ENCODE measurements around the gene CYTL1. TPM values are rescaled to one million over a fixed set of nuclear protein-coding genes. Genes with fewer than 3 reads are reported as not detected.

CYTL1 gene
- total and polyA plus RNA-seq, 2 donors (not counting 3 experiments of a cell fraction or from before 2014, with no cell fraction given) = 4.0 to 36.8 TPM

DNA sequence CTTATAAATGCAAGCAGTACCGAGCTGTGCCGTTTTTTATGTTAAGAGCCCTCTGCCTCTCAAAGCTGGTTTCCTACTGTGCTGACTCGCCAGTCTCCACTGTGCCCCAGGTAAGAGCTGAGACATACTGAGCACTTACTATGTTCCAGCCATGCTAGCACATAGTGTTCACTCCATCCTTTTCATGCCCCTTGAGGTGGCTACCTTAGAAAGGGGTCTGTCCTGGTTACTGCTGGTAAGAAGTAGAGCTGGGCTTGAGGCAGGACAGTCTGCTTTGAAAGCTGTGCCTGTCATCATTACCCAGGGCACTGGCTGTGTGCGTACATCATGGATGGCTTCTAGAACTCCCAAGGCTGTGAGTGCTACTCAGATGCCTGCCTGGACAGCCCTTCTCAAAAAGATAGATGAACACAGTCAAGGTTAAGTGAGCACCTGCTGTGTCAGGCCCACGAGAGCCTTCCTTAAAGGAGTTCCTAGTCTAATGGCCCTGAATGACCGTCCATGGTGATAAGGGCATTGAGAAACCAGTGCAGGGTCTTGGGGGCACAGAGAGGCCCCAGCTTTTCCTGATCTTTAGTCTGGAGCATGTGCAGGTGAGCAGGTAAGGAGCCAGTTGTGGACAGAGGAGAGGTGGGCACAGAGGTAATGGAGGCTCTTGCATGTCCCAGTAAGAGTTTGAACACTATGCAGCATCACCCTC lies 33.6 kb upstream of the CYTL1 start:
- H2AFZ ChIP-seq (ENCODE audit: low read depth, low read length) = no peak overlapping the region
- no peak overlapping the region for H3K27ac ChIP-seq (ENCODE audit: insufficient read depth, low read depth, low read length)
- CTCF ChIA-PET = interaction anchor here (1.2 to 4.2 kb wide), 4 partner anchors 16 to 407 kb away, joined by 3 to 65 read pairs (median 30); no protein-coding TSS in a partner anchor
- H3K4me3 ChIP-seq (replicated peaks in 1 of 3; ENCODE audit: insufficient read depth in 1 of 3, low read depth in 1 of 3, low read length in 3 of 3) = no peak overlapping the region
- intact Hi-C loops (cut with micrococcal nuclease) (loop anchor here (5.0 kb wide), 1 partner anchor 344 kb away; no protein-coding TSS in a partner anchor), dilution Hi-C loops (cut with MboI; ENCODE audit: extremely low pct_ligation_motif_present, low sequenced_read_pairs) (no loop called here)
- no peaks in the 10 kb centered on the region for H3K9me1 ChIP-seq (replicated peaks; ENCODE audit: control insufficient read depth, extremely low read depth, insufficient read depth, low read length)
- no peak overlapping the region for H3K4me2 ChIP-seq (ENCODE audit: insufficient read depth, low read length)
- H3K9me3 ChIP-seq (replicated peaks; ENCODE audit: control insufficient read depth, insufficient read depth, low read length) = no peaks in the 10 kb centered on the region
- no peak overlapping the region for H3K9ac ChIP-seq (replicated peaks; ENCODE audit: extremely low read depth, insufficient read depth, low read length)
- no peaks in the 10 kb centered on the region for H3K27me3 ChIP-seq (ENCODE audit: control insufficient read depth in 2 of 2, insufficient read depth in 2 of 2, low read length in 2 of 2)
- H3K4me1 ChIP-seq (ENCODE audit: control insufficient read depth, extremely low read depth, insufficient read depth, low read length) = peaks cover 12% of the 10 kb centered on the region
- POLR2A ChIA-PET = interaction anchor here (0.6 kb wide), 1 partner anchor 386 kb away, joined by 3 read pairs; no protein-coding TSS in a partner anchor
- no peaks in the 10 kb centered on the region for H3K36me3 ChIP-seq (ENCODE audit: control insufficient read depth in 2 of 2, extremely low read depth in 1 of 2, insufficient read depth in 2 of 2, low read length in 2 of 2)
- H3K79me2 ChIP-seq (ENCODE audit: control insufficient read depth, insufficient read depth, low read length) = no peaks in the 10 kb centered on the region
- TSS peak; percentile 21 for BruUV-seq (replicated peaks)
- TF ChIP-seq JUN (IDR thresholded peaks at IDR 0.05; ENCODE audit: borderline replicate concordance, insufficient read depth, insufficient read length, low read depth) = no peak
- no peak for TF ChIP-seq MAX (IDR thresholded peaks at IDR 0.05; ENCODE audit: insufficient read depth, insufficient read length)
- no peak for TF ChIP-seq CTCF (IDR thresholded peaks at IDR 0.05; ENCODE audit: extremely low read depth in 1 of 2, insufficient read depth in 1 of 2, low read depth in 1 of 2, low read length in 2 of 2)
- TF ChIP-seq MYC (IDR thresholded peaks at IDR 0.05; ENCODE audit: low read depth, low read length) = no peak
- TF ChIP-seq GATA2 (IDR thresholded peaks at IDR 0.05; ENCODE audit: insufficient read depth, insufficient read length, low read depth, low read length) = no peak
- no peak for TF ChIP-seq FOS (IDR thresholded peaks at IDR 0.05; ENCODE audit: borderline replicate concordance, insufficient read depth, low read length)
- TF ChIP-seq EZH2 (IDR thresholded peaks at IDR 0.05; ENCODE audit: borderline replicate concordance, low read depth, low read length, severe bottlenecking) = no peak
- TF ChIP-seq POLR2AphosphoS5 (IDR thresholded peaks at IDR 0.05; ENCODE audit: insufficient read depth, low read depth, low read length) = no peak
- TF ChIP-seq POLR2A (IDR thresholded peaks at IDR 0.05; ENCODE audit: low read depth, low read length) = no peak
- H4K20me1 ChIP-seq (replicated peaks; ENCODE audit: control insufficient read depth, extremely low read depth, insufficient read depth, low read length) = no peaks in the 10 kb centered on the region
- FAIRE-seq (no peak), DNase-seq (ENCODE audit: low read depth, low spot score) (no peak)
